ENCODE data around the gene KAT8.
A peak's percentile ranks its signal among the peaks of the same experiment; 100 is the strongest.
"Not testable (repeated sequence)": the region's sequence is repeated elsewhere in the genome, so short reads cannot be mapped to it uniquely, and the experiment has no call there.

KAT8 gene

DNA sequence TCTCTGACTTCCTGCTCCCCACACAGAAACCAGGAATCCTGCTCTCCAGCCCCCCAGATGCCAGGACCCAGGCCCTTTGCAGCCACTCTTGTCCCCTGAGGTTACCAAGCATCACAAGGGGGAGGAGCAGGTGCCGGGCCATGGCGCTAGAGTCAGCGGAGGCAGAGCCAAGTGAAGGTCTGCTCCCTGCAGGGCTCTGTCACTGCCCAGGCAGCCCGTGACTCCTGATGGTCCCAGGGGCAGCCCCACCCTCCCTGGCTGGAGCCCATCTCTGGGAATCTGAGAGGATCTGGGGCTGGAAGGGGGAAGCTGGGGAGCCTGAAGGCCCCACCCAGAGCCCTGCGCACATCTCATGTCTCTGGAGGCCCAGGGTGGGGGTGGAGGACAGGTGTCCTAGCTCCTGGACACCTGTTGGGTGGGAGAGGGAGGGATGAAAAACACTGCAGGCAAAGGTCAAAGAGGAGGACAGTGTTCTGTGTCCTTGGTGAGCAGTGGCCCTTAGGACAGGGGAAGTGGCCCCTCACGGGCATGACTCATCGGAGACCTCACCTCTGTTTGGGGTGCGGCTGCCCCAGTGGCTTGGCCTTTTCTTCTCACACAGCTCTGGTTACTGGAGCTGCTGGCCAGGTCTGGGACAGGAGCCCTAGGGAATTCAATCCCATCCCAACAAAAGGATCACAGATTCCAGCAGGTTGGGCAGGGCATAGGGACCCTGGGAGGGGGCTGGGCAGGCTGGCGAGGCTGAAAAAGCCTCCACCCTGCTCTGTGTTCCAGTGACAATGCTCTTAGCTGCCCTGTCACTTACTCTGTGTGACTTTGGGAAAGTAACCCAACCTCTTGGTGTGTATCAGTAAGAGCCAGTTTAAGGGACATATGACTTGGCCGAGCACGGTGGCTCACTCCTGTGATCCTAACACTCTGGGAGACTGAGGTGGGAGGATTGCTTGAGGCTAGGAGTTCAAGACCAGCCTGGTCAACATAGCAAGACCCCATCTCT lies 32.7 kb downstream of the KAT8 start, which contains the start of gene PRSS36:
Gene PRSS36 (minus strand): TSS at position 173 of the 997 bp plus-strand sequence. CDS start 31 bp downstream, at position 142.
- no peak for DNase-seq

DNA sequence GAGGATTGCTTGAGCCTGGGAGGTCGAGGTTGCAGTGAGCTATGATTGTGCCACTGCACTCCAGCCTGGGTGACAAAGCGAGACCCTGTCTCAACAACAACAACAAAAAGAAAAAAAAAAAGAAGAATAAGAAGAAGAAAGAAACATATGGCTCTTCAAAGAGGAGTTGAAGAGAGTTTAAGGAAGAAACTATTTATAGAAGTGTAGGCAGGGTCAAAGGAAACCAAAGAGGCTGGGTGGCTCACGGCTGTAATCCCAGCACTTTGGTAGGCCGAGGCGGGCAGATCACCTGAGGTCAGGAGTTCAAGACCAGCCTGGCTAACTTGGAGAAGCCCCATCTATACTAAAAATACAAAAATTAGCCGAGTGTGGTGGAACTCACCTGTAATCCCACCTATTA lies 33.5 kb downstream of the KAT8 start:
- not testable (repeated sequence) for DNase-seq

DNA sequence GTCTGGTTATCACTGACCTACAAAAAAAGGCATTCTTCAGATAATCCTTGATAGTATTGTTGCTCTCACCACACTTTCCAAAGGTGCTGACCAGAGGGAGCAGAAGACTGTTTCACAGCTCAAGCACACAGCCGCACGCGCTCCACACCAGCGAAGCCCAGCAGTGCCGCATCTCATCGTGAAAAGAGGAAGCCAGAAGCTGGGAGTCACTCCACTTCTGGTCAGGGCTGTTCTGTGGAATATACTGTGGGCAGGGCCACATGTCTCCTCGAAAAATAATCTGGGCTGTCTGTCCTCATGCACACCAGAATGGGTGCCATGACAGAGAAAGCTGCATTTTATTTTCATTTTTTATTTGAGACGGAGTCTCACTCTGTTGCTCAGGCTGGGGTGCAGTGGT lies 39.7 kb downstream of the KAT8 start:
- DNase-seq: no peak

DNA sequence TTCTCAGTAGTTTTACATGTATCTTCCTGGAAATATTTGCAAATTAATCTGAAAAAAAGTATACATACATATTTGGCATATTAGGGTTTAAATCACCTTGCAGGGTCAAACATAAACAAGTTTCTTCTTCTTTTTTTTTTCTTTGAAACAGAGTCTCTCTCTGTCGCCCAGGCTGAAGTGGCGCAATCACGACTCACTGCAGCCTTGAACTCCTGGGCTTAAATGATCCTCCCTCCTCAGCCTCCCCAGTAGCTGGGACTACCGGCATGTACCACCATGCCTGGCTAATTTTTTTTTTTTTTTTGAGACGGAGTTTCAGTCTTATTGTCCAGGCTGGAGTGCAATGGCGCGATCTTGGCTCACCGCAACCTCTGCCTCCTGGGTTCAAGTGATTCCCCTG lies 49.9 kb downstream of the KAT8 start:
- DNase-seq: no peak

DNA sequence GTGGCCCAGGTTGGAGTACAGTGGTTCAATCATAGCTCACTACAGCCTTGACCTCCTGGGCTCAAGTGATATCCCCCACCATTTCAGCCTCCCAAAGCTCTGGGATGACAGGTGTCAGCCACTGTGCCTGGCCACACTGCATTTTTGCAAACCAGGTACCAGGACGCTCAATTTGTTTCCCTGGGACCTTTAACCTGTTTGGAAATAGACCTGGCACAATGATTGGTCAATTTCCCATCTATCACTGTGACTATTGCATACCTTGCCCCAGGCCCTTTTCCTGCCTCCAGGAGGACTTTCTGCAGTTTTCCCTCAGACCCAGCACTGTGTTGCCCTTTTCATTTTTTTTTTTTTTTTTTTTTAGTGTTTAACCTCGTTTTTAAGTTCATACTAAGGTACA lies 51.4 kb downstream of the KAT8 start:
- no peak for DNase-seq

DNA sequence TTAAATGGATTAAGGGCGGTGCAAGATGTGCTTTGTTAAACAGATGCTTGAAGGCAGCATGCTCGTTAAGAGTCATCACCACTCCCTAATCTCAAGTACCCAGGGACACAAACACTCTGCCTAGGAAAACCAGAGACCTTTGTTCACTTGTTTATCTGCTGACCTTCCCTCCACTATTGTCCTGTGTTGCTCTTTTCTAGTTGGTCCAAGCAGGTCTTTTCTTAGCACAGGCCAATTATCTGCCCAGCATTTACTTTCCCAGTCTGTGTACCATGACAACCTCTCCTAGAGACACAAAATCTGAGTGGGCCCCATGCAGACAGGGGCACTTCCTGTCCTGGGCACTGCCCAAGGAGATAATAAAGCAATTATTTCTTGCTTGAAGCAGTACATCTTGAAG lies 52.6 kb downstream of the KAT8 start:
- peak; percentile 29 for DNase-seq

DNA sequence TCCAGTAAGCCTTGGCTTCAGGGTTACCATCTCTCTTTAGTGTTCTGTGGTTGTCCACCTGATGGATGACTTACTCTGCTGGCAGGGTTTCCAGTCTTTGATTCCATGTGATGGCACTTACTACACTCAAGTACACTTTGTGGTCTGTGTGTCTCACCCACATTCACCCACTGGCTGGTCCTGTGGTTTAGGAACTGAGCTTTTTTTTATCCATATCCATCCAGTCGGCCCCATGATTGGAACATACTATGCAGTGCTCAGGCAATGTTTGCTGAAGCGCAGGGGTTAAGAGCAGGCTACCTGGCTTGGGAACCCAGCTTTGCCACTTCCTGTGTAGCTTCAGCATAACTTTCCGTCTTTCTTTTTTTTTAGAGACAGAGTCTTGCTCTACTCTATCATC lies 59.7 kb downstream of the KAT8 start:
- no peak for DNase-seq

DNA sequence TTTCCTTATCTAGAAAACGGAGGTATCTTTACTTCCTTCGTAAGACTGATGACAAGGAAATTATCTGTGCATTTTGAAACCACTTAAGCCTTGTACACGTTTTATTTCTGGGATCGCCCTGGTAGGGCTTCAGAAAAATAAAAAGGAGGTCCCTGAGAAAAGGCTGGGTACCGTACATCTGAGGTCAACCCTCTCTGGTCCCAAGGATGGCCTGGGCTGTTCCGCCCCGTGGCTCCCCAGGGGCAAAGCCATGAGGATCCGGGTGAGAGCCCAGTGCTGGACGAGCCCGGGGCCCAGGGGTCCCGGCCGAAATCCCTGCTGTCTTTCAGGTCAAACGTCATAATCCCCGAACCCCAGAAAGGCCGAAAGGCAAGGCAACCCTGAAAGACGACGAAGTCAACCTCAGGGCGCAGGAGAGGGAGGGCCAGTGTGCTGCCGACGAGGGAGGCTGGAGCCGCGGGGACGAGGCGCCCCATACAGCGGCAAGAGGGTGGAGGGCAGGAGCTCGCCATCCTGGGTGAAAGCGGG lies 61.8 kb downstream of the KAT8 start:
- DNase-seq: no peak

DNA sequence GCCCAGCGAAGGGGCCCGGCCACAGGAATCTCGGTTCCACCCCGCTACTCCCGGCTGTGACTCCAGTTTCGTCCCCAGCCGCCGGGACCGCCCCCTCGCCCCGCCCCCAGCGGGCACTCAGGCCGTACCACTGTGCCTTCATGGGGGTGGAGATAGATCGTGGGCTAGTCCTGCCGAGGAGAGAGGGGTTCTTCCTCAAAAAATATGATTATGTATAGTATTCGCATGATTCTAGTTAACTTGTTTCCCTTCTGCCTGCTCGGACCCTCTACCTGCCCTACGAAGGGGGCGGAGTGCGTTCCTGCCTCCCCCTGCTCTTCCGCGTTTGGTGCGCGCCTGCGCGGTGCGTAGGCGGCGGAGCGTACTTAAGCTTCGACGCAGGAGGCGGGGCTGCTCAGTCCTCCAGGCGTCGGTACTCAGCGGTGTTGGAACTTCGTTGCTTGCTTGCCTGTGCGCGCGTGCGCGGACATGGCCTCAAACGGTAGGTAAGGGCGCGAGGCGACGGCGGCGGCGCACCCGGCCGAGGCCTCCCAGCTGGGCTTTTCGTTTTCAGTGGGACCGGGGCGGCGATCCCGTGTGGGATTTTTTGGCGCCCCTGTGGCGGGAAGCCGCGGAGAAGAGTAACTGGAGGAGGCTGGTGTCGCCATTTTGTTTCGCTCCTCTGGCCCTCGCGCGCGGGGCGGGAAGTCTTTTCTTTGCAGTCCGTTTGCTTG lies 62.4 kb downstream of the KAT8 start, which contains the start of gene FUS:
Gene FUS (plus strand): TSS at position 393 of the 713 bp plus-strand sequence. CDS start 76 bp downstream, at position 469.
- DNase-seq: peak; percentile 61
